ENCODE results near the gene IGSF21. TPM values are rescaled to one million over a fixed set of nuclear protein-coding genes. Genes with fewer than 3 reads are reported as not detected.

Gene IGSF21
- total and polyA plus RNA-seq, 4 donors: 0.31 to 1.5 (median 0.88) TPM

DNA sequence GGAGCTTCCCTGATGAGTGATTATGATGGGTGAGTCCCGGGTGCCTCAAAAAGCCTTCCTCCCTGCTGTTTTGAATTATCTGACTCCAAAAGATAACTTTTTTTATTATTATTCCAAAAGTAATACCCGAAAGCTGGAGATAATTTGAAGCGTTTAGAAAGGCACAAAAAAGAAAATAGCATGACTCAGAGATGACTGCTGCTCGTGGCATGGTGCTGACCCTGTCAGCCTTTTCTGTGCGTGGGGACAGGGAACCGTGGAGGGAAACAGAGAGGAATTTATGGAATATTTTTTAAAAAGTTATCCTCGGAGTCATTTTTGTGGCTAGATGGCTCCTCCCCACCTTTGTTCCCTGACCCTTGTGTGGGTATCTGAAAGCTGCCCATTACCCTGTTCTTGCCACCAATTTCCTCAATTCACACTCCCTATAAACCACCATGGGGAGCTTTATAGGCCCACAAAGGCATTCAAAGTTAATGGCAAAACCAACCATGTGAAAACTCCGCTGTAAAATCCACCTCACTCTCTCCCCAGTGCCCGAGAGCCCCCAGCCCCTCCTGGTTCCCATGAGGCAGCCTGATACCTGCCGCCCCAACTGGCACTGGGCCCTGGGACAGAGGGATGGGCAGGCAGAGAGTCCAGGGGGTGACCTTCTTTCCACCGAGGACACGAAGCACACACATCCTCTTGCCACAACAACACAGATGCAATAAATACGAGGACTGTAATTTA is 37.5 kb downstream of the IGSF21 start:
- 73% methylated on average over 13 of the region's 13 CpGs for WGBS
- H3K4me1 ChIP-seq (ENCODE audit: control insufficient read depth in 4 of 4, insufficient read depth in 4 of 4, low read length in 3 of 4): no peaks in the 10 kb centered on the region
- H3K4me3 ChIP-seq (ENCODE audit: low read depth in 1 of 3, low read length in 3 of 3): no peak overlapping the region
- DNase-seq (ENCODE audit: low spot score): no peak
- no peaks in the 10 kb centered on the region for H3K36me3 ChIP-seq (ENCODE audit: control insufficient read depth in 4 of 4, insufficient read depth in 3 of 4, low read depth in 1 of 4, low read length in 3 of 4)
- TF ChIP-seq, protein P1, sequence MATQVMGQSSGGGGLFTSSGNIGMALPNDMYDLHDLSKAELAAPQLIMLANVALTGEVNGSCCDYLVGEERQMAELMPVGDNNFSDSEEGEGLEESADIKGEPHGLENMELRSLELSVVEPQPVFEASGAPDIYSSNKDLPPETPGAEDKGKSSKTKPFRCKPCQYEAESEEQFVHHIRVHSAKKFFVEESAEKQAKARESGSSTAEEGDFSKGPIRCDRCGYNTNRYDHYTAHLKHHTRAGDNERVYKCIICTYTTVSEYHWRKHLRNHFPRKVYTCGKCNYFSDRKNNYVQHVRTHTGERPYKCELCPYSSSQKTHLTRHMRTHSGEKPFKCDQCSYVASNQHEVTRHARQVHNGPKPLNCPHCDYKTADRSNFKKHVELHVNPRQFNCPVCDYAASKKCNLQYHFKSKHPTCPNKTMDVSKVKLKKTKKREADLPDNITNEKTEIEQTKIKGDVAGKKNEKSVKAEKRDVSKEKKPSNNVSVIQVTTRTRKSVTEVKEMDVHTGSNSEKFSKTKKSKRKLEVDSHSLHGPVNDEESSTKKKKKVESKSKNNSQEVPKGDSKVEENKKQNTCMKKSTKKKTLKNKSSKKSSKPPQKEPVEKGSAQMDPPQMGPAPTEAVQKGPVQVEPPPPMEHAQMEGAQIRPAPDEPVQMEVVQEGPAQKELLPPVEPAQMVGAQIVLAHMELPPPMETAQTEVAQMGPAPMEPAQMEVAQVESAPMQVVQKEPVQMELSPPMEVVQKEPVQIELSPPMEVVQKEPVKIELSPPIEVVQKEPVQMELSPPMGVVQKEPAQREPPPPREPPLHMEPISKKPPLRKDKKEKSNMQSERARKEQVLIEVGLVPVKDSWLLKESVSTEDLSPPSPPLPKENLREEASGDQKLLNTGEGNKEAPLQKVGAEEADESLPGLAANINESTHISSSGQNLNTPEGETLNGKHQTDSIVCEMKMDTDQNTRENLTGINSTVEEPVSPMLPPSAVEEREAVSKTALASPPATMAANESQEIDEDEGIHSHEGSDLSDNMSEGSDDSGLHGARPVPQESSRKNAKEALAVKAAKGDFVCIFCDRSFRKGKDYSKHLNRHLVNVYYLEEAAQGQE (IDR thresholded peaks at IDR 0.05): no peak
- TF ChIP-seq RAD21 (IDR thresholded peaks at IDR 0.05) (no peak), NR2F2 (IDR thresholded peaks at IDR 0.05) (no peak), HNF4G (IDR thresholded peaks at IDR 0.05) (no peak), JUND (IDR thresholded peaks at IDR 0.05) (no peak), SP1 (IDR thresholded peaks at IDR 0.05) (no peak), FOXA2 (IDR thresholded peaks at IDR 0.05) (no peak), YY1 (IDR thresholded peaks at IDR 0.05) (no peak), EGR1 (IDR thresholded peaks at IDR 0.05; ENCODE audit: low read depth in 2 of 2) (no peak), FOXA1 (IDR thresholded peaks at IDR 0.05) (no peak), HNF4A (conservative IDR thresholded peaks at IDR 0.05) (no peak), GABPA (IDR thresholded peaks at IDR 0.05 in 1 of 2, conservative IDR thresholded peaks at IDR 0.05 in 1 of 2) (no peak)
- TF ChIP-seq, protein P2, sequence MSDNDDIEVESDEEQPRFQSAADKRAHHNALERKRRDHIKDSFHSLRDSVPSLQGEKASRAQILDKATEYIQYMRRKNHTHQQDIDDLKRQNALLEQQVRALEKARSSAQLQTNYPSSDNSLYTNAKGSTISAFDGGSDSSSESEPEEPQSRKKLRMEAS (IDR thresholded peaks at IDR 0.05): no peak
- TF ChIP-seq, protein P3, sequence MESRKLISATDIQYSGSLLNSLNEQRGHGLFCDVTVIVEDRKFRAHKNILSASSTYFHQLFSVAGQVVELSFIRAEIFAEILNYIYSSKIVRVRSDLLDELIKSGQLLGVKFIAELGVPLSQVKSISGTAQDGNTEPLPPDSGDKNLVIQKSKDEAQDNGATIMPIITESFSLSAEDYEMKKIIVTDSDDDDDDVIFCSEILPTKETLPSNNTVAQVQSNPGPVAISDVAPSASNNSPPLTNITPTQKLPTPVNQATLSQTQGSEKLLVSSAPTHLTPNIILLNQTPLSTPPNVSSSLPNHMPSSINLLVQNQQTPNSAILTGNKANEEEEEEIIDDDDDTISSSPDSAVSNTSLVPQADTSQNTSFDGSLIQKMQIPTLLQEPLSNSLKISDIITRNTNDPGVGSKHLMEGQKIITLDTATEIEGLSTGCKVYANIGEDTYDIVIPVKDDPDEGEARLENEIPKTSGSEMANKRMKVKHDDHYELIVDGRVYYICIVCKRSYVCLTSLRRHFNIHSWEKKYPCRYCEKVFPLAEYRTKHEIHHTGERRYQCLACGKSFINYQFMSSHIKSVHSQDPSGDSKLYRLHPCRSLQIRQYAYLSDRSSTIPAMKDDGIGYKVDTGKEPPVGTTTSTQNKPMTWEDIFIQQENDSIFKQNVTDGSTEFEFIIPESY (IDR thresholded peaks at IDR 0.05): no peak
- TF ChIP-seq, protein P4, sequence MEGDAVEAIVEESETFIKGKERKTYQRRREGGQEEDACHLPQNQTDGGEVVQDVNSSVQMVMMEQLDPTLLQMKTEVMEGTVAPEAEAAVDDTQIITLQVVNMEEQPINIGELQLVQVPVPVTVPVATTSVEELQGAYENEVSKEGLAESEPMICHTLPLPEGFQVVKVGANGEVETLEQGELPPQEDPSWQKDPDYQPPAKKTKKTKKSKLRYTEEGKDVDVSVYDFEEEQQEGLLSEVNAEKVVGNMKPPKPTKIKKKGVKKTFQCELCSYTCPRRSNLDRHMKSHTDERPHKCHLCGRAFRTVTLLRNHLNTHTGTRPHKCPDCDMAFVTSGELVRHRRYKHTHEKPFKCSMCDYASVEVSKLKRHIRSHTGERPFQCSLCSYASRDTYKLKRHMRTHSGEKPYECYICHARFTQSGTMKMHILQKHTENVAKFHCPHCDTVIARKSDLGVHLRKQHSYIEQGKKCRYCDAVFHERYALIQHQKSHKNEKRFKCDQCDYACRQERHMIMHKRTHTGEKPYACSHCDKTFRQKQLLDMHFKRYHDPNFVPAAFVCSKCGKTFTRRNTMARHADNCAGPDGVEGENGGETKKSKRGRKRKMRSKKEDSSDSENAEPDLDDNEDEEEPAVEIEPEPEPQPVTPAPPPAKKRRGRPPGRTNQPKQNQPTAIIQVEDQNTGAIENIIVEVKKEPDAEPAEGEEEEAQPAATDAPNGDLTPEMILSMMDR (IDR thresholded peaks at IDR 0.05; ENCODE audit: low read depth, low read length, missing input control): no peak
- TF ChIP-seq, protein P5, sequence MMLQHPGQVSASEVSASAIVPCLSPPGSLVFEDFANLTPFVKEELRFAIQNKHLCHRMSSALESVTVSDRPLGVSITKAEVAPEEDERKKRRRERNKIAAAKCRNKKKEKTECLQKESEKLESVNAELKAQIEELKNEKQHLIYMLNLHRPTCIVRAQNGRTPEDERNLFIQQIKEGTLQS (IDR thresholded peaks at IDR 0.05): no peak
- H3K9ac ChIP-seq (ENCODE audit: low read depth in 1 of 2, low read length in 2 of 2): no peak overlapping the region
- no peaks in the 10 kb centered on the region for H3K9me3 ChIP-seq (ENCODE audit: control insufficient read depth in 4 of 4, low read length in 3 of 4)
- H3K27ac ChIP-seq (ENCODE audit: low read depth in 1 of 2, low read length in 2 of 2): no peak overlapping the region
- no peaks in the 10 kb centered on the region for H3K27me3 ChIP-seq (ENCODE audit: control insufficient read depth in 4 of 4, insufficient read depth in 4 of 4, low read length in 3 of 4)

All from liver (tissue), 9 donors.